SK-N-SH treated with all-trans-retinoic acid at 6 μM for 48 hours (cell line): Measurements from ENCODE around the gene TRPM7.

Experiments
- ARNTL ChIP-seq: fragments of 450-650 bp; formaldehyde crosslinking; IDR thresholded peaks from 2 replicates; pipeline ENCODE4 v1.5.0; 2020; ENCODE audit warnings: low read depth, mild to moderate bottlenecking, moderate library complexity, borderline replicate concordance
- CREB5 ChIP-seq: fragments of 250-450 bp; sonication (Bioruptor Pico); IDR thresholded peaks from 2 replicates; pipeline ENCODE4 v1.5.1; 2020; ENCODE audit warnings: low read depth, mild to moderate bottlenecking, moderate library complexity
- GLIS3 ChIP-seq: fragments of 250-450 bp; sonication (Bioruptor Pico); IDR thresholded peaks from 2 replicates; pipeline ENCODE4 v1.5.0; 2020; ENCODE audit warnings: mild to moderate bottlenecking, moderate library complexity
- PATZ1 ChIP-seq: fragments of 250-450 bp; sonication (Bioruptor Pico); IDR thresholded peaks from 2 replicates; pipeline ENCODE4 v1.8.0; 2020; ENCODE audit warnings: mild to moderate bottlenecking, moderate library complexity, borderline replicate concordance
- SNAI2 ChIP-seq: fragments of 250-450 bp; sonication (Bioruptor Pico); IDR thresholded peaks from 2 replicates; pipeline ENCODE4 v1.5.0; 2020; ENCODE audit warnings: mild to moderate bottlenecking, moderate library complexity
- TSHZ2 ChIP-seq: fragments of 250-450 bp; sonication (Bioruptor Pico); IDR thresholded peaks from 2 replicates; pipeline ENCODE4 v1.5.0; 2020; ENCODE audit warnings: mild to moderate bottlenecking, moderate library complexity
- ZC3H10 ChIP-seq: fragments of 250-450 bp; sonication (Bioruptor Pico); IDR thresholded peaks from 2 replicates; pipeline ENCODE4 v1.5.1; 2021; ENCODE audit warnings: mild to moderate bottlenecking, moderate library complexity
- ZFP30 ChIP-seq: fragments of 450-650 bp; formaldehyde crosslinking; IDR thresholded peaks from 2 replicates; pipeline ENCODE4 v1.5.0; 2022; ENCODE audit warnings: mild to moderate bottlenecking, moderate library complexity
- ZNF8 ChIP-seq: fragments of 450-650 bp; formaldehyde crosslinking; IDR thresholded peaks from 2 replicates; pipeline ENCODE4 v1.5.0; 2020; ENCODE audit warnings: mild to moderate bottlenecking, moderate library complexity

- TF ChIP-seq TSHZ2 (no peak), ARNTL (CRISPR knock-in tag) (no peak), SNAI2 (CRISPR knock-in tag) (no peak), ZNF8 (CRISPR knock-in tag) (no peak), CREB5 (no peak), ZC3H10 (CRISPR knock-in tag) (no peak), GLIS3 (CRISPR knock-in tag) (no peak), PATZ1 (CRISPR knock-in tag) (no peak), ZFP30 (CRISPR knock-in tag) (no peak)
Observed at GRCh38 chr15:50594311-50594710, 92.3 kb downstream of the TRPM7 start.
